Neural cell (in vitro differentiated cells): ENCODE measurements around the gene CALHM2.

ENCODE experiments used
- EP300 ChIP-seq: fragments of 450-650 bp; conservative IDR thresholded peaks from 2 replicates; pipeline ENCODE4 v1.6.1; 2014; ENCODE audit warnings: antibody characterized with exemption, mild to moderate bottlenecking, moderate library complexity; ENCODE audit not compliant: poor library complexity, severe bottlenecking
- EZH2 ChIP-seq: fragments of 200-600, 300-800 bp; shearing (Covaris generic), sonication (generic); IDR thresholded peaks from 2 replicates; pipeline ENCODE4 v1.6.1; 2014; ENCODE audit warnings: antibody characterized with exemption, low read length, borderline replicate concordance, mild to moderate bottlenecking; ENCODE audit not compliant: insufficient read depth, poor library complexity, severe bottlenecking
- POLR2AphosphoS5 ChIP-seq: IDR thresholded peaks from 2 replicates; pipeline ENCODE4 v1.6.1; 2012
- RAD21 ChIP-seq: fragments of 450-650 bp; conservative IDR thresholded peaks from 2 replicates; pipeline ENCODE4 v1.6.1; 2014; ENCODE audit warnings: antibody characterized with exemption, mild to moderate bottlenecking, moderate library complexity
- SMC3 ChIP-seq: fragments of 450-650 bp; conservative IDR thresholded peaks from 2 replicates; pipeline ENCODE4 v1.6.1; 2014; ENCODE audit warnings: antibody characterized with exemption, mild to moderate bottlenecking, moderate library complexity; ENCODE audit not compliant: poor library complexity
- TAF1 ChIP-seq: IDR thresholded peaks from 2 replicates; pipeline ENCODE4 v1.6.1; 2012; ENCODE audit warnings: low read depth
- TF ChIP-seq, protein P1 (sequence below): fragments of 450-650 bp; IDR thresholded peaks from 2 replicates; pipeline ENCODE4 v1.5.1; 2014; ENCODE audit warnings: antibody characterized with exemption, mild to moderate bottlenecking, moderate library complexity; ENCODE audit not compliant: poor library complexity, severe bottlenecking
- TF ChIP-seq, protein P2 (sequence below): IDR thresholded peaks from 2 replicates; pipeline ENCODE4 v1.6.1; 2012; ENCODE audit warnings: borderline replicate concordance

DNA sequence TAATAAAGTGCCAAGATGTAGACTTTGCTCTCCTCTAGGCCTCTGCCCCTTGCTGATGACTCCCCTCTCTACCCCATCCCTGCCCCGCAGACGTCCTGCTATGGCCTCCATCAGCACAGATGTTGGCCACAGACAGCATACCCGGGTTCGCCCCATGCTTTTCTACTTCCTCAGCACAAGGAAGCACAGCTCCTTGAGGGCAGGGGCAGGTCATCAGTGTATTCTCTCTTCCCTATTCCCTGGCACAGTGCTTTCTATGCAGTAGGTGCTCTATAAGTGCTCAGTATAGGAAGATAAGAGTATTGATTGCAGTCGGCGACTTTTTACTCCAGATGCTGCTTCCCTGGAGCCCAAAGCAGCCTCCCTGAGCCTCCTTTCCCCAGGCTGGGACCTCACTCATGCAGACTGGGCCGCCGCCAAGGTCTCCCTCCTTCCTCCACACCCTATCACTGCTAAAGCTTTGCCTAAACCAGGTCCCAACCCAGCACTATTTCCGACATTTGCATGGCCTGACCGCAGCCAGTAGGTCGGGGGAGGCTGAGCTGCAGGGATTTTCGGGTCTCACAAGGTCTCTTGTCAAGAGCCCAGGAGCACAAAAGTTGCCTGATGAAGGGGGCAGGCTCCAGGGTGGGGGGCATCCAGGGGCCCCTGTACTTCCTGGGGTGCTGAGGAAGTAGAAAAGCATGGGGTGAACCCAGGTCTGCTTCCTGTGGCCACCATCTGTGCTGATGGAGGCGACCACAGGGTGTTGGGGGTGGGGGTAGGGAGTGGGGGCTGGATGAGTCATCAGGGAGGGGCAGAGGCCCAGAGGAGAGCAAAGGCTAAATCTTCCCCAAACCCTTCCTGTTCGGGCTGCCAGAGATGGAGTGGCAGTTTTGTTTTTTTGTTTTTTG is 18.8 kb upstream of the CALHM2 start:
- TF ChIP-seq, protein P1, sequence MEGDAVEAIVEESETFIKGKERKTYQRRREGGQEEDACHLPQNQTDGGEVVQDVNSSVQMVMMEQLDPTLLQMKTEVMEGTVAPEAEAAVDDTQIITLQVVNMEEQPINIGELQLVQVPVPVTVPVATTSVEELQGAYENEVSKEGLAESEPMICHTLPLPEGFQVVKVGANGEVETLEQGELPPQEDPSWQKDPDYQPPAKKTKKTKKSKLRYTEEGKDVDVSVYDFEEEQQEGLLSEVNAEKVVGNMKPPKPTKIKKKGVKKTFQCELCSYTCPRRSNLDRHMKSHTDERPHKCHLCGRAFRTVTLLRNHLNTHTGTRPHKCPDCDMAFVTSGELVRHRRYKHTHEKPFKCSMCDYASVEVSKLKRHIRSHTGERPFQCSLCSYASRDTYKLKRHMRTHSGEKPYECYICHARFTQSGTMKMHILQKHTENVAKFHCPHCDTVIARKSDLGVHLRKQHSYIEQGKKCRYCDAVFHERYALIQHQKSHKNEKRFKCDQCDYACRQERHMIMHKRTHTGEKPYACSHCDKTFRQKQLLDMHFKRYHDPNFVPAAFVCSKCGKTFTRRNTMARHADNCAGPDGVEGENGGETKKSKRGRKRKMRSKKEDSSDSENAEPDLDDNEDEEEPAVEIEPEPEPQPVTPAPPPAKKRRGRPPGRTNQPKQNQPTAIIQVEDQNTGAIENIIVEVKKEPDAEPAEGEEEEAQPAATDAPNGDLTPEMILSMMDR: no peak
- no peak for TF ChIP-seq POLR2AphosphoS5
- TF ChIP-seq EZH2: no peak
- no peak for TF ChIP-seq SMC3
- TF ChIP-seq TAF1: no peak
- no peak for TF ChIP-seq EP300
- TF ChIP-seq, protein P2, sequence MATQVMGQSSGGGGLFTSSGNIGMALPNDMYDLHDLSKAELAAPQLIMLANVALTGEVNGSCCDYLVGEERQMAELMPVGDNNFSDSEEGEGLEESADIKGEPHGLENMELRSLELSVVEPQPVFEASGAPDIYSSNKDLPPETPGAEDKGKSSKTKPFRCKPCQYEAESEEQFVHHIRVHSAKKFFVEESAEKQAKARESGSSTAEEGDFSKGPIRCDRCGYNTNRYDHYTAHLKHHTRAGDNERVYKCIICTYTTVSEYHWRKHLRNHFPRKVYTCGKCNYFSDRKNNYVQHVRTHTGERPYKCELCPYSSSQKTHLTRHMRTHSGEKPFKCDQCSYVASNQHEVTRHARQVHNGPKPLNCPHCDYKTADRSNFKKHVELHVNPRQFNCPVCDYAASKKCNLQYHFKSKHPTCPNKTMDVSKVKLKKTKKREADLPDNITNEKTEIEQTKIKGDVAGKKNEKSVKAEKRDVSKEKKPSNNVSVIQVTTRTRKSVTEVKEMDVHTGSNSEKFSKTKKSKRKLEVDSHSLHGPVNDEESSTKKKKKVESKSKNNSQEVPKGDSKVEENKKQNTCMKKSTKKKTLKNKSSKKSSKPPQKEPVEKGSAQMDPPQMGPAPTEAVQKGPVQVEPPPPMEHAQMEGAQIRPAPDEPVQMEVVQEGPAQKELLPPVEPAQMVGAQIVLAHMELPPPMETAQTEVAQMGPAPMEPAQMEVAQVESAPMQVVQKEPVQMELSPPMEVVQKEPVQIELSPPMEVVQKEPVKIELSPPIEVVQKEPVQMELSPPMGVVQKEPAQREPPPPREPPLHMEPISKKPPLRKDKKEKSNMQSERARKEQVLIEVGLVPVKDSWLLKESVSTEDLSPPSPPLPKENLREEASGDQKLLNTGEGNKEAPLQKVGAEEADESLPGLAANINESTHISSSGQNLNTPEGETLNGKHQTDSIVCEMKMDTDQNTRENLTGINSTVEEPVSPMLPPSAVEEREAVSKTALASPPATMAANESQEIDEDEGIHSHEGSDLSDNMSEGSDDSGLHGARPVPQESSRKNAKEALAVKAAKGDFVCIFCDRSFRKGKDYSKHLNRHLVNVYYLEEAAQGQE: no peak
- TF ChIP-seq RAD21: no peak
